IPS DF 6.9 (cell line): ENCODE results near the gene TTC27.
A peak's percentile ranks its signal among the peaks of the same experiment; 100 is the strongest.
"Not testable (repeated sequence)": the region's sequence is repeated elsewhere in the genome, so short reads cannot be mapped to it uniquely, and the experiment has no call there.

Experiments used
- DNase-seq: peaks from one replicate; pipeline ENCODE4 v3.0.0-alpha.2; 2013; ENCODE audit warnings: low read depth, low spot score
- H3K27ac ChIP-seq: one replicate; pipeline ENCODE4 v1.5.1; 2013; ENCODE audit warnings: low read length, control low read depth
- H3K27me3 ChIP-seq: 2 replicates; pipeline ENCODE4 v1.6.1; 2013; ENCODE audit warnings: mild to moderate bottlenecking, low read length; ENCODE audit not compliant: control insufficient read depth, insufficient read depth
- H3K36me3 ChIP-seq: 2 replicates; pipeline ENCODE4 v1.6.1; 2013; ENCODE audit warnings: low read length; ENCODE audit not compliant: control insufficient read depth, insufficient read depth
- H3K4me1 ChIP-seq: 2 replicates; pipeline ENCODE4 v1.6.1; 2013; ENCODE audit warnings: low read length; ENCODE audit not compliant: control insufficient read depth, insufficient read depth
- H3K4me3 ChIP-seq: 2 replicates; pipeline ENCODE4 v1.5.1; 2013; ENCODE audit warnings: mild to moderate bottlenecking, low read length
- H3K9me3 ChIP-seq: 2 replicates; pipeline ENCODE4 v1.6.1; 2013; ENCODE audit warnings: low read length, inconsistent platforms; ENCODE audit not compliant: control insufficient read depth, insufficient read depth
- WGBS: extraction: QIAGEN DNeasy Blood & Tissue Kit; methylation state at CpG from one replicate; pipeline ENCODE4 v1.1.7; 2013; ENCODE audit warnings: mixed read lengths, missing lambda C conversion rate; ENCODE audit not compliant: insufficient read length, insufficient coverage; 5-methylcytosine and 5-hydroxymethylcytosine counted together

Gene TTC27

DNA sequence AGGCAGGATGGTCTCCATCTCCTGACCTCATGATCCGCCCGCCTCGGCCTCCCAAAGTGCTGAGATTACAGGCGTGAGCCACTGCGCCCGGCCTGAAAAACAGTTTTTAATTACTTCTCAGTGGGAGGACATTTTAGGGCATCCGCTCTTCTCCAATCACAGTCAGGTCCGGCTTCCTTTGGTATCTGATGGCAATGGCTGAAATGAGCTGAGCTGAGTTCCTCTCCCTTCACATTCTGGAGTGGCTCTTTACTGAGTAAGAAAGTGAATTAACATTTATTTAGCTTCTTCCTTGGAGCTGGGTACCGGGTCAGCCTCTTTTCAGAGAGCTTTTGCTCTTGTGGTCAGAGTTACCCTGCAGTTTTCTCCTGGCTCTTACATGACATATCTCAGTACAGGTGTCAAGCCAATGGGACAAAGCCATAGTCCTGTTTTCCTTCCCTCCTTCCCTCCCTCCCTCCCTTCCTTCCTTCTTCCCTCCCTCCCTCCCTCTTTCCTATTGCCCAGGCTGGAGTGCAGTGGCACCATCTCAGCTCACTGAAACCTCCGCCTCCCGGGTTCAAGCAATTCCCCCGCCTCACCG, 1.1 kb upstream of the TTC27 start:
- no peaks in the 10 kb centered on the region for H3K9me3 ChIP-seq
- WGBS: no CpG with 5 or more reads among the region's 13 CpGs
- H3K4me3 ChIP-seq: no peak overlapping the region
- H3K27ac ChIP-seq: no peak overlapping the region
- no peak for DNase-seq
- H3K4me1 ChIP-seq: no peaks in the 10 kb centered on the region
- no peaks in the 10 kb centered on the region for H3K36me3 ChIP-seq
- no peaks in the 10 kb centered on the region for H3K27me3 ChIP-seq

DNA sequence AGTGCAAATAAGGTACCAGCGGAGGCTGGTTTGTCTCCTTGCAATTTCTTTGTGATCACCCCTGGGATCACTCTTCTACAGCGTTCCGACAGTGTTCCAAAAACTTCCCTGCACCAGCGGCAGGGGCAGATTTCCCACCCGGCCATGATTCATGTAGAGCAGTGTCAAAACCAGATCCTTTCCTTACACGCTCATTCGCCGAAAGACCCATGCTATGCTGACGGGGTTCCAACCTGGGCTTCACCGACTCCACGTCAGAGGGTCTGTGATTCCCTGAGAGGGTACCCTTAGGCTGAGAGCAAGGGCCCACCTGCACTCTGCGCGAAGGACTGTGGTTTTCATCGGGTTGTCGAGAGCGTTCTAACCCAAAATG, 423 bp upstream of the TTC27 start:
- no peak overlapping the region for H3K27ac ChIP-seq
- no peaks in the 10 kb centered on the region for H3K27me3 ChIP-seq
- WGBS: no CpG with 5 or more reads among the region's 16 CpGs
- H3K9me3 ChIP-seq: no peaks in the 10 kb centered on the region
- H3K36me3 ChIP-seq: no peaks in the 10 kb centered on the region
- peak; percentile 25 for DNase-seq
- no peaks in the 10 kb centered on the region for H3K4me1 ChIP-seq
- peak overlapping the region; percentile 75; the same call in 1 of the 2 replicates for H3K4me3 ChIP-seq

DNA sequence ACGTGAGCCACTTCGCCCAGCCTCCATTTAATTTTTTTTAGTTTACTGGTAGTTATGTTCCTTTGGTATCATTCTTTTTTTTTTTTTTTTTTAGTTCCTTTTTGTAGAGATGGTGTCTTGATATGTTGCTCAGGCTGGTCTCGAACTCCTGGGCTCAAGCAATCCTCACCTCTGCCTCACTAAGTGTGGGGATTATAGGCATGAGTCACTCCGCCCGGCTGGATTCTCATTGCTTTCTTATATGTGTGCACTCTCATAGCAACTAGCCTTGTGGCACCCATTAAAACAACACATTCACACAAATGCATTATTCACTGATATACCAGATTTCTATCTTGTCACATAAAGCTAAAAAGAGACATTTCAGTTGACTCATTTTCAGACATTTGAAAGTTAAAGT, 4.2 kb downstream of the TTC27 start:
- no peak for DNase-seq
- no peaks in the 10 kb centered on the region for H3K36me3 ChIP-seq
- H3K27me3 ChIP-seq: no peaks in the 10 kb centered on the region
- no peak overlapping the region for H3K4me3 ChIP-seq
- WGBS: no CpG with 5 or more reads among the region's 5 CpGs
- H3K9me3 ChIP-seq: no peaks in the 10 kb centered on the region
- no peak overlapping the region for H3K27ac ChIP-seq
- H3K4me1 ChIP-seq: no peaks in the 10 kb centered on the region

DNA sequence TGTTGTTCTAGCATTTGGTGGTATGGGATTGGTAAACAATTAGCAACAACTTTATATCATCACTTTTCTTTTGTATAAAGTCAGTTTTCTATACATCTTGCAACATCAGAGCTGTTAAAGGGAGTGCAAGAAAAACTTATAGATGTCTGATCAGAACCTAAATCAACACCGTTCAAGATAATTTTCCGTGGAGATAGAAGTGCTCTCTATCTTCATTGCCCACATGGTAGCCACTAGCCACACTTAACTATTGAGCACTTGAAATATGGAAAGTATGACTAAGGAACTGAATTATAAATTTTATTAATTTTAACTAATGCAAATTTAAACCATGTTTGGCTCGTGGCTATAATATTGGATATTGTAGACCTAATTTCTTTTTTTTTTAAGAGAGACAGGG, 5.2 kb downstream of the TTC27 start:
- Histone ChIP-seq H3K4me1 (no peaks in the 10 kb centered on the region), H3K36me3 (no peaks in the 10 kb centered on the region), H3K27me3 (no peaks in the 10 kb centered on the region), H3K4me3 (no peak overlapping the region), H3K9me3 (no peaks in the 10 kb centered on the region), H3K27ac (no peak overlapping the region)
- DNase-seq: no peak
- no CpG with 5 or more reads among the region's 3 CpGs for WGBS

DNA sequence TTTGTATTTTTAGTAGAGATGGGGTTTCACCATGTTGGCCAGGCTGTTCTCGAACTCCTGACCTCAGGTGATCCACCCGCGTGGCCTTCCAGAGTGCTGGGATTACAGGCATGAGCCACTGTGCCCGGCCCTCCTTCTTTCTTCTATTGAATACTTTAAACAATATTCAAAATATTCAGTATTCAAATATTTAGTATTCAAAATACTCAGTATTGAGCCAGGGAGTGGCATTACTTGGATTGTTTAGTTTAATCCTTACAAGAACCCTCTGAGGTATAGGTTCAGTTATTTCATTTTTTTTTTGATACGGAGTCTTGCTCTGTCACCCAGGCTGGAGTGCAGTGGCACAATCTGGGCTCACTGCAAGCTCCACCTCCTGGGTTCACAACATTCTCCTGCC, 10.7 kb downstream of the TTC27 start:
- H3K27ac ChIP-seq, H3K4me3 ChIP-seq, H3K36me3 ChIP-seq, DNase-seq, H3K4me1 ChIP-seq, H3K9me3 ChIP-seq, H3K27me3 ChIP-seq: not testable (repeated sequence)
- WGBS: no CpG with 5 or more reads among the region's 5 CpGs

DNA sequence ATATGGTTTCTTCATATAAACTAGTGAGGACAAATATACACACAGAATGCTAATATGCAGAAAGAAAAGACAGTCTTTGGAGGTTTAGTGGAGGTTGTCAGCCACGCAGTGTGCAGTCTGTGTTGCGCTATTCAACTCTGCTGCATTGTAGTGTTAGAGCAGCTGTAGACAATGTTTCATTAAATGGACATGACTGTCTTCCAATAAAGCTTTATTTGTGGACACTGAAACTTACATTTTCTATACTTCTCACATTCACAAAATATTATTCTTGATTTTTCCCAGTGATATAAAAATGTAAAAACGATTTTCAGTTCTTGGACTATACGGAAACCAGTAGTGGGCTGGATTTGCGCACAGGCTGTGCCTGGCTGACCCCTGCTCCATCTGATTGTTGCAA, 13.3 kb downstream of the TTC27 start:
- Histone ChIP-seq H3K4me1 (no peaks in the 10 kb centered on the region), H3K9me3 (no peaks in the 10 kb centered on the region), H3K27ac (no peak overlapping the region), H3K27me3 (no peaks in the 10 kb centered on the region), H3K4me3 (no peak overlapping the region), H3K36me3 (0 out of 2 replicates have a peak, but pooled peaks cover 3% of the 10 kb centered on the region)
- no peak for DNase-seq
- WGBS: no CpG with 5 or more reads among the region's 5 CpGs

DNA sequence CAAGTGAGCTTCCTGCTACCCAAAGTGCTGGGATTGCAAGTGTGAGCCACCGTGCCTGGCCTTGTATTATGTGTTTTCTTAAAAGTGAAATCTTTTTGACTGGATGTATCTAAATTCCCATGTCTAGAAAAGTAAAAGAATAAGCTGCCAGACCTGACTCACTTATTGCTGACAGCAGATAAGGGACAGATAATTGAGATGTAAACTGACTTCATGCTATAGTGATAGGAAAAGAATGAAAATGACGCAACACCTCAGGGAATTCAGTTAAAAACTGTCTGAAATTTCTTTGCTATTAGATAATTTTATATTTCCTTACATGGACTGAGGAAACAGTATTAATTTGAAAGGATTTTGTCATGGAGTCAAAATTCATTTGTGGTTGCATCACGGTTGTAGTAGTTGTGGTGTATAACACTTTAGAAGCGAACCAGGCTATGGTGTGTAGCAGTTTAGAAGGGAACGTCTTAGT, 19.4 kb downstream of the TTC27 start:
- Histone ChIP-seq H3K4me1 (no peaks in the 10 kb centered on the region), H3K27ac (no peak overlapping the region), H3K36me3 (no peaks in the 10 kb centered on the region), H3K4me3 (no peak overlapping the region), H3K27me3 (no peaks in the 10 kb centered on the region), H3K9me3 (no peaks in the 10 kb centered on the region)
- DNase-seq: no peak
- WGBS: no CpG with 5 or more reads among the region's 5 CpGs

DNA sequence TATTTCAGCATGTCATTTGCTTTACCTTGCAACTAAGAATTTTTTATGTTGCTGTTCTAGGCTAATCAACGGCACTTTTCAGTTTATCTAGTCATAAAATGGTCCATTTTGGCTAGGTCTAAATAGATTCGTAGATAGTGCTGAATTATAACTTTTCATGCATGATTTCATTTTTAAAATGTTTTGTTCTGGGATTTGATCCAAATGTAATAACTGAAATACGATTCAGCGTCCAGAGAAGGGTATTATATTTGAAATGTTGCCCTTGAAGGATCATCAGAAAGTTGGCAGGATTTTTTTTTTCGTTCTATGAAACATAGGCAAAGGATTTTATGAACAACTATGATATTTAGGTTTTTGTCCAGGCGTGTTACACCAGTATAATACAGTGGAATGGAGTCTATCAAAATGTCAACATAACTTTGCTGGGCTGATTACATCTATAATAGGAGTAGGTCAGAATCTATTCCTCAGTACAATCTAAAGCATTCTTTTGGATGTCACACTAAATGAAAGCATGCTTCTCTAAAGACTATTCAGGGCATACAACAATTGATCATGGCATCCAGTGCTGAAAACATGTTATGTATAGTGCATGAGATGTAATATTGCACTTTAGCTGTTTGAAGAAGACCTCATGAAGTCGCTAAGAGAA, 24.8 kb downstream of the TTC27 start:
- DNase-seq: no peak

DNA sequence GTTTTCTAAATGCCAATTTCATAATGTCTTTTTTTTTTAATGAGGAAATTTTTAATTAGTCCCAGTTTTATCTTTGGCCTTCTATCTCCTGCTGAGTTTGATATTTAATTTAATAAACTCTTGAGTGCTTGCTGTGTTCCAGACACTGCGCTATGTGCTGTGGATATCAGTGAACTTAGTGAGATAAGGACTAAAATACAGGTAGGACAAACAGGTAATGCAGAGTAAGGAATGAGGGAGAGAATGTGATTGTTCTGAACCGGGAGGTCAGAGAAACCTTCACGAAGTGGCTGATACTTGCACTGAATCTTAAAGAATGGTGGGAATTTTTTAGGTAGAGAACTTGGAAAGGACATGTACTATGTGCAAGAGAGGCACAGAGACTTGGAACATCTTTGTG, 28.2 kb downstream of the TTC27 start:
- WGBS: no CpG with 5 or more reads among the region's 3 CpGs
- no peaks in the 10 kb centered on the region; the same call in 1 of the 2 replicates for H3K36me3 ChIP-seq

More for the DNA sequence above, 24.8 kb downstream of the TTC27 start:
- Histone ChIP-seq H3K9me3 (no peaks in the 10 kb centered on the region), H3K27ac (no peak overlapping the region), H3K4me3 (no peak overlapping the region), H3K4me1 (no peaks in the 10 kb centered on the region), H3K36me3 (no peaks in the 10 kb centered on the region; the same call in 1 of the 2 replicates), H3K27me3 (no peaks in the 10 kb centered on the region)
- WGBS: no CpG with 5 or more reads among the region's 7 CpGs

DNA sequence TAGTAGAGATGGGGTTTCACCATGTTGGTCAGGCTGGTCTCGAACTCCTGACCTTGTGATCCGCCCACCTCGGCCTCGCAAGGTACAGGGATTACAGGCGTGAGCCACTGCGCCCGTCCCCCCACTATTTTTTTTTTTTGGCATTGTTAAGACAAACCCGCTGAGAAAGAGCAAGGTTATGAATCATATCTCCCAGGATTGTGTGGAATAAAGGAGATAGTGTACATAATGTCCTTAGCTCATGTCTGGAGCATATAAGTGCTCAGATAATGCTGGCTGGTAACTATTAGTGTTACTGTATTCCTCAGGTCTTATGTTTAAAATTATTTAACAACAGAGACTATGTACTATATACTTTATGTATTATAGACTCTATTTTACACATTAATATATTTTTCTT, 36.0 kb downstream of the TTC27 start:
- Histone ChIP-seq H3K4me1 (no peaks in the 10 kb centered on the region), H3K4me3 (no peak overlapping the region), H3K27me3 (no peaks in the 10 kb centered on the region), H3K9me3 (no peaks in the 10 kb centered on the region), H3K36me3 (no peaks in the 10 kb centered on the region), H3K27ac (no peak overlapping the region)
- WGBS: no CpG with 5 or more reads among the region's 8 CpGs
- no peak for DNase-seq

More for the DNA sequence above, 28.2 kb downstream of the TTC27 start:
- Histone ChIP-seq H3K4me1 (no peaks in the 10 kb centered on the region), H3K27me3 (no peaks in the 10 kb centered on the region), H3K4me3 (no peak overlapping the region), H3K9me3 (no peaks in the 10 kb centered on the region), H3K27ac (no peak overlapping the region)
- DNase-seq: no peak

DNA sequence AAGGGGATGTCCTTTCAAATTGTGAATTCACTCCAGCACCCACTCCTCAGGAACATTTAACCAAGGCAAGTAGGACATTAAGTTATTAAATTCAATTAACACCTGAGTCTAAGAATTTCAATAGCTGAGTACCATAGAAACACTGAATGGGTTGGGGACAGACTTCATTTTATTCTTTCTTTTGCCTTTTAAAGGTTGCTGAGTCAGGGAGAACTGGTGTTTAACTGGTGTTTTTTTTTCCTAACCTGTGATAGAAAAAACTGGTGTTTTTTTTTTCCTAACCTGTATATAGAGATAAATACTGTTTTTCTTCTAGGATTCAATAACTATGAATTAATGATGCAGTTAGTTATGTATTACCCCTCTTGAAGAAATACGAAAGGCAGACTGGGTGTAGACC, 38.9 kb downstream of the TTC27 start:
- no peak for DNase-seq
- H3K27ac ChIP-seq: no peak overlapping the region
- H3K27me3 ChIP-seq: no peaks in the 10 kb centered on the region
- no peaks in the 10 kb centered on the region for H3K36me3 ChIP-seq
- no peak overlapping the region for H3K4me3 ChIP-seq
- no peaks in the 10 kb centered on the region for H3K4me1 ChIP-seq
- no peaks in the 10 kb centered on the region for H3K9me3 ChIP-seq
- no CpG with 5 or more reads among the region's 1 CpG for WGBS
